ENCODE measurements around the gene NAB1. TPM values are rescaled to one million over a fixed set of nuclear protein-coding genes. Genes with fewer than 3 reads are reported as not detected.

The NAB1 gene
- total RNA-seq, 3 donors from 2014 or later: 23.4 to 55.0 (median 28.9) TPM

GRCh38 chr2:190659553-190659952, 10.7 kb downstream of the NAB1 start:
- intact Hi-C loops (cut with DNase I, micrococcal nuclease): no loop called here
- H3K4me3 ChIP-seq: no peak overlapping the region
- no peaks in the 10 kb centered on the region for H3K4me1 ChIP-seq (ENCODE audit: low read depth)
- no peak for TF ChIP-seq CTCF (IDR thresholded peaks at IDR 0.05)
- H3K36me3 ChIP-seq (ENCODE audit: low read depth): no peaks in the 10 kb centered on the region
- DNase-seq (no peak), ATAC-seq (peak; percentile 18)
- H3K9me3 ChIP-seq: no peaks in the 10 kb centered on the region

- Histone ChIP-seq H3K4me1 (ENCODE audit: low read depth) (no peaks in the 10 kb centered on the region), H3K36me3 (ENCODE audit: low read depth) (no peaks in the 10 kb centered on the region), H3K9me3 (no peaks in the 10 kb centered on the region), H3K4me3 (no peak overlapping the region)
- DNase-seq (no peak), ATAC-seq (no peak)
- TF ChIP-seq CTCF (IDR thresholded peaks at IDR 0.05): no peak
- intact Hi-C loops (cut with DNase I, micrococcal nuclease): no loop called here
Measured at GRCh38 chr2:190662754-190663153, 13.9 kb downstream of the NAB1 start.

GRCh38 chr2:190663348-190663747, 14.5 kb downstream of the NAB1 start:
- H3K4me1 ChIP-seq (ENCODE audit: low read depth): no peaks in the 10 kb centered on the region
- no peak for TF ChIP-seq CTCF (IDR thresholded peaks at IDR 0.05)
- intact Hi-C loops (cut with DNase I, micrococcal nuclease): no loop called here
- ATAC-seq (no peak), DNase-seq (no peak)
- H3K9me3 ChIP-seq: no peaks in the 10 kb centered on the region
- no peaks in the 10 kb centered on the region for H3K36me3 ChIP-seq (ENCODE audit: low read depth)
- no peak overlapping the region for H3K4me3 ChIP-seq

- no peaks in the 10 kb centered on the region for H3K36me3 ChIP-seq (ENCODE audit: low read depth)
- H3K4me3 ChIP-seq: no peak overlapping the region
- DNase-seq (no peak), ATAC-seq (no peak)
- H3K4me1 ChIP-seq (ENCODE audit: low read depth): no peaks in the 10 kb centered on the region
- intact Hi-C loops (cut with DNase I, micrococcal nuclease): no loop called here
- no peak for TF ChIP-seq CTCF (IDR thresholded peaks at IDR 0.05)
- H3K9me3 ChIP-seq: no peaks in the 10 kb centered on the region
Measured at GRCh38 chr2:190663839-190664238, 15.0 kb downstream of the NAB1 start.

- no peak for TF ChIP-seq CTCF (IDR thresholded peaks at IDR 0.05)
- Histone ChIP-seq H3K4me1 (ENCODE audit: low read depth) (no peaks in the 10 kb centered on the region), H3K36me3 (ENCODE audit: low read depth) (no peaks in the 10 kb centered on the region), H3K4me3 (no peak overlapping the region), H3K9me3 (no peaks in the 10 kb centered on the region)
- intact Hi-C loops (cut with DNase I, micrococcal nuclease): no loop called here
- ATAC-seq: no peak
- DNase-seq: no peak
Measured at GRCh38 chr2:190664240-190664639, 15.4 kb downstream of the NAB1 start.

GRCh38 chr2:190666895-190667294, 18.0 kb downstream of the NAB1 start:
- Histone ChIP-seq H3K9me3 (no peaks in the 10 kb centered on the region), H3K4me3 (no peak overlapping the region), H3K4me1 (ENCODE audit: low read depth) (no peaks in the 10 kb centered on the region), H3K36me3 (ENCODE audit: low read depth) (no peaks in the 10 kb centered on the region)
- no peak for ATAC-seq
- intact Hi-C loops (cut with DNase I, micrococcal nuclease): no loop called here
- no peak for DNase-seq
- no peak for TF ChIP-seq CTCF (IDR thresholded peaks at IDR 0.05)
